Measurements from ENCODE around the gene LILRB3. TPM values are rescaled to one million over a fixed set of nuclear protein-coding genes. Genes with fewer than 3 reads are reported as not detected.
"Not testable (repeated sequence)": the region's sequence is repeated elsewhere in the genome, so short reads cannot be mapped to it uniquely, and the experiment has no call there.

Gene LILRB3
- total RNA-seq, 4 donors from 2014 or later: 3.0 to 5.3 TPM; not detected in 2

GRCh38 chr19:54207983-54208783, 14.6 kb downstream of the LILRB3 start:
- peak in 1 of 2 donors; percentile 54 for DNase-seq
- Histone ChIP-seq H3K4me3 (no peak overlapping the region), H3K4me1 (peaks cover 0 to 10% of the 10 kb centered on the region in 2 donors), H3K36me3 (no peaks in the 10 kb centered on the region), H3K9me3 (no peaks in the 10 kb centered on the region), H3K27me3 (no peaks in the 10 kb centered on the region), H3K27ac (no peak overlapping the region)
- TF ChIP-seq CTCF (IDR thresholded peaks at IDR 0.05) (no peak), POLR2A (IDR thresholded peaks at IDR 0.05) (no peak)
- intact Hi-C loops (cut with DNase I; ENCODE audit: low total_unique reads): no loop called here

- no peaks in the 10 kb centered on the region for H3K9me3 ChIP-seq
- H3K27me3 ChIP-seq: no peaks in the 10 kb centered on the region
- DNase-seq: no peak
- H3K4me3 ChIP-seq: no peak overlapping the region
- no peak for TF ChIP-seq CTCF (IDR thresholded peaks at IDR 0.05)
- no peak for TF ChIP-seq POLR2A (IDR thresholded peaks at IDR 0.05)
- H3K4me1 ChIP-seq: peaks cover 0 to 10% of the 10 kb centered on the region in 2 donors
- H3K27ac ChIP-seq: no peak overlapping the region
- intact Hi-C loops (cut with DNase I; ENCODE audit: low total_unique reads): no loop called here
- no peaks in the 10 kb centered on the region for H3K36me3 ChIP-seq
These were observed 15.2 kb downstream of the LILRB3 start for GRCh38 chr19:54207676-54207982.

GRCh38 chr19:54207193-54207592, 15.6 kb downstream of the LILRB3 start:
- H3K27ac ChIP-seq; H3K36me3 ChIP-seq; H3K4me3 ChIP-seq; H3K9me3 ChIP-seq; intact Hi-C loops (cut with DNase I; ENCODE audit: low total_unique reads); DNase-seq; H3K27me3 ChIP-seq: not testable (repeated sequence)
- H3K4me1 ChIP-seq: peaks cover 3 to 11% of the 10 kb centered on the region in 2 donors

GRCh38 chr19:54206831-54207177, 16.0 kb downstream of the LILRB3 start:
- intact Hi-C loops (cut with DNase I; ENCODE audit: low total_unique reads): no loop called here
- Histone ChIP-seq H3K36me3 (no peaks in the 10 kb centered on the region), H3K9me3 (no peaks in the 10 kb centered on the region), H3K4me3 (no peak overlapping the region), H3K4me1 (peaks cover 6 to 15% of the 10 kb centered on the region in 2 donors), H3K27me3 (no peaks in the 10 kb centered on the region), H3K27ac (no peak overlapping the region)
- no peak for DNase-seq
- TF ChIP-seq POLR2A (IDR thresholded peaks at IDR 0.05) (no peak), CTCF (IDR thresholded peaks at IDR 0.05) (no peak)

GRCh38 chr19:54206030-54206830, 16.6 kb downstream of the LILRB3 start:
- Histone ChIP-seq H3K36me3 (no peaks in the 10 kb centered on the region), H3K27me3 (no peaks in the 10 kb centered on the region), H3K9me3 (no peaks in the 10 kb centered on the region), H3K4me3 (no peak overlapping the region), H3K4me1 (peaks cover 6 to 18% of the 10 kb centered on the region in 2 donors), H3K27ac (no peak overlapping the region)
- intact Hi-C loops (cut with DNase I; ENCODE audit: low total_unique reads): no loop called here
- TF ChIP-seq CTCF (IDR thresholded peaks at IDR 0.05): no peak
- no peak for TF ChIP-seq POLR2A (IDR thresholded peaks at IDR 0.05)
- no peak for DNase-seq

Measured in uterus (tissue), 4 donors.